Tibial nerve (tissue), 4 donors: ENCODE measurements around the gene FGF23. TPM values are rescaled to one million over a fixed set of nuclear protein-coding genes. Genes with fewer than 3 reads are reported as not detected.

Experiments used
- DNase-seq, 2 donors: peaks; one replicate each; pipeline ENCODE4 v3.0.0-alpha.2; 2019; ENCODE audit warnings: low spot score in 2 of 2
- H3K27ac ChIP-seq, 4 donors: fragments of 200-600 bp; sonication (generic) in 3 of 4; one replicate each; pipeline ENCODE4 v1.5.1; 2017 to 2019; ENCODE audit warnings: mild to moderate bottlenecking in 1 of 4
- H3K27me3 ChIP-seq, 2 donors: fragments of 200-600 bp; sonication (generic) in 1 of 2; one replicate each; pipeline versions ENCODE4 v1.5.1 to v1.6.0; 2017 to 2019
- H3K36me3 ChIP-seq, 3 donors: fragments of 200-600 bp; sonication (generic); one replicate each; pipeline ENCODE4 v1.5.1; 2018 to 2019
- H3K4me1 ChIP-seq, 4 donors: fragments of 200-600 bp; sonication (generic) in 3 of 4; one replicate each; pipeline ENCODE4 v1.5.1; 2017 to 2019
- H3K4me3 ChIP-seq, 4 donors: fragments of 200-600 bp; sonication (generic) in 3 of 4; one replicate each; pipeline ENCODE4 v1.5.1; 2017 to 2019; ENCODE audit warnings: mild to moderate bottlenecking in 1 of 4, moderate library complexity in 1 of 4
- H3K9me3 ChIP-seq, 4 donors: fragments of 200-600 bp; sonication (generic) in 3 of 4; one replicate each; pipeline ENCODE4 v1.5.1; 2017 to 2019
- CTCF ChIP-seq, 5 experiments: fragments of 200-600 bp in 3 of 5; fragments of 450-650 bp in 2 of 5; sonication (generic) in 3 of 5; IDR thresholded peaks; one replicate each; pipeline ENCODE4 v1.5.1; 2016 to 2019; ENCODE audit warnings: antibody characterized with exemption in 5 of 5, mild to moderate bottlenecking in 3 of 5, moderate library complexity in 2 of 5
- EP300 ChIP-seq, 2 donors: sonication (generic); formaldehyde crosslinking; IDR thresholded peaks; one replicate each; pipeline ENCODE4 v1.6.1; 2017; ENCODE audit warnings: antibody characterized with exemption in 2 of 2, mild to moderate bottlenecking in 1 of 2
- POLR2A ChIP-seq, 2 donors: fragments of 450-650 bp; IDR thresholded peaks; one replicate each; pipeline ENCODE4 v1.6.1; 2017; ENCODE audit warnings: antibody characterized with exemption in 2 of 2, mild to moderate bottlenecking in 2 of 2, moderate library complexity in 2 of 2
- WGBS, 2 donors: methylation state at CpG; one replicate each; pipeline ENCODE4 v1.1.5; 2018; 5-methylcytosine and 5-hydroxymethylcytosine counted together
- total RNA-seq, 4 donors: library from RNA; depleted of rRNA; stranded (reverse); fragments of >200 nt; gene quantifications; one replicate each; pipeline ENCODE4 v1.1.0, GENCODE V29; 2016

The FGF23 gene
- total RNA-seq, 4 donors from 2014 or later = not detected

- no peak overlapping the region for H3K27ac ChIP-seq
- H3K36me3 ChIP-seq = peaks cover 0 to 26% (median 0%) of the 10 kb centered on the region in 3 donors
- no peak for TF ChIP-seq EP300 (IDR thresholded peaks at IDR 0.05)
- TF ChIP-seq CTCF (IDR thresholded peaks at IDR 0.05) = peak in 2 of 5 experiments; percentile 16 to 18
- no peaks in the 10 kb centered on the region for H3K27me3 ChIP-seq
- DNase-seq = peak in 1 of 2 donors; percentile 10
- H3K4me1 ChIP-seq = no peaks in the 10 kb centered on the region
- H3K4me3 ChIP-seq = no peak overlapping the region
- peaks cover 0 to 8% (median 1%) of the 10 kb centered on the region in 4 donors for H3K9me3 ChIP-seq
Measured at GRCh38 chr12:4356041-4356327, 23.5 kb downstream of the FGF23 start.

- H3K9me3 ChIP-seq = peaks cover 0 to 8% (median 1%) of the 10 kb centered on the region in 4 donors
- H3K4me1 ChIP-seq = no peaks in the 10 kb centered on the region
- DNase-seq = no peak
- no peak overlapping the region for H3K4me3 ChIP-seq
- TF ChIP-seq POLR2A (IDR thresholded peaks at IDR 0.05) (no peak), CTCF (IDR thresholded peaks at IDR 0.05) (no peak), EP300 (IDR thresholded peaks at IDR 0.05) (no peak)
- H3K36me3 ChIP-seq = peaks cover 0 to 27% (median 0%) of the 10 kb centered on the region in 3 donors
- WGBS, 2 donors = 83 to 87% methylated on average over 3 of the region's 3 CpGs
- H3K27me3 ChIP-seq = no peaks in the 10 kb centered on the region
- no peak overlapping the region for H3K27ac ChIP-seq
Measured at GRCh38 chr12:4355156-4356040, 24.1 kb downstream of the FGF23 start.

- WGBS, 2 donors = 69 to 72% methylated on average over 3 to 4 of the region's 4 CpGs
- H3K36me3 ChIP-seq = peaks cover 0 to 39% (median 0%) of the 10 kb centered on the region in 3 donors
- no peaks in the 10 kb centered on the region for H3K27me3 ChIP-seq
- TF ChIP-seq CTCF (IDR thresholded peaks at IDR 0.05) (peak in 3 of 5 experiments; percentile 14 to 40 (median 27)), POLR2A (IDR thresholded peaks at IDR 0.05) (no peak)
- no peak overlapping the region for H3K4me3 ChIP-seq
- H3K27ac ChIP-seq = no peak overlapping the region
- H3K4me1 ChIP-seq = no peaks in the 10 kb centered on the region
- H3K9me3 ChIP-seq = no peaks in the 10 kb centered on the region
- no peak for DNase-seq
Measured at GRCh38 chr12:4353785-4354208, 25.7 kb downstream of the FGF23 start.

- Histone ChIP-seq H3K4me3 (no peak overlapping the region), H3K27me3 (no peaks in the 10 kb centered on the region), H3K9me3 (peaks cover 0 to 3% (median 0%) of the 10 kb centered on the region in 4 donors), H3K27ac (no peak overlapping the region), H3K4me1 (no peaks in the 10 kb centered on the region), H3K36me3 (peaks cover 0 to 22% (median 0%) of the 10 kb centered on the region in 3 donors)
- TF ChIP-seq EP300 (IDR thresholded peaks at IDR 0.05) = no peak
- TF ChIP-seq CTCF (IDR thresholded peaks at IDR 0.05) = no peak
- TF ChIP-seq POLR2A (IDR thresholded peaks at IDR 0.05) = no peak
- no peak for DNase-seq
Measured at GRCh38 chr12:4346931-4347330, 32.6 kb downstream of the FGF23 start.

- WGBS, 2 donors = 20 to 22% methylated on average over 4 of the region's 4 CpGs
Measured at GRCh38 chr12:4331842-4332241, 47.7 kb downstream of the FGF23 start.

More at GRCh38 chr12:4331842-4332241, 47.7 kb downstream of the FGF23 start:
- TF ChIP-seq EP300 (IDR thresholded peaks at IDR 0.05) (no peak), CTCF (IDR thresholded peaks at IDR 0.05) (no peak), POLR2A (IDR thresholded peaks at IDR 0.05) (no peak)
- no peak overlapping the region for H3K27ac ChIP-seq
- peaks cover 0 to 22% (median 0%) of the 10 kb centered on the region in 3 donors for H3K36me3 ChIP-seq
- no peaks in the 10 kb centered on the region for H3K27me3 ChIP-seq
- H3K4me3 ChIP-seq = no peak overlapping the region
- peaks cover 0 to 5% (median 0%) of the 10 kb centered on the region in 4 donors for H3K4me1 ChIP-seq
- no peaks in the 10 kb centered on the region for H3K9me3 ChIP-seq
- DNase-seq = no peak
